ENCODE results near the gene CTU2. TPM values are rescaled to one million over a fixed set of nuclear protein-coding genes. Genes with fewer than 3 reads are reported as not detected.

The CTU2 gene
- total RNA-seq, 1 donor from 2014 or later: 32.1 TPM

GRCh38 chr16:88687254-88687576 is 19.1 kb upstream of the CTU2 start:
- H3K9me3 Mint-ChIP-seq: no peaks in the 10 kb centered on the region
- no peak for DNase-seq (ENCODE audit: low read depth, low spot score)
- TF ChIP-seq CTCF (conservative IDR thresholded peaks at IDR 0.05): no peak
- H3K27me3 Mint-ChIP-seq (ENCODE audit: low read depth): peaks cover 76% of the 10 kb centered on the region
- H3K4me3 Mint-ChIP-seq: no peak overlapping the region
- no peaks in the 10 kb centered on the region for H3K36me3 Mint-ChIP-seq (ENCODE audit: low read depth)
- no peak overlapping the region for H3K27ac Mint-ChIP-seq (ENCODE audit: unreplicated experiment)
- peaks cover 4% of the 10 kb centered on the region for H3K4me1 Mint-ChIP-seq

GRCh38 chr16:88687676-88688012 is 18.7 kb upstream of the CTU2 start:
- Mint-ChIP-seq H3K4me1 (no peaks in the 10 kb centered on the region), H3K27me3 (ENCODE audit: low read depth) (peaks cover 72% of the 10 kb centered on the region), H3K9me3 (no peaks in the 10 kb centered on the region), H3K36me3 (ENCODE audit: low read depth) (no peaks in the 10 kb centered on the region), H3K4me3 (no peak overlapping the region), H3K27ac (ENCODE audit: unreplicated experiment) (no peak overlapping the region)
- DNase-seq (ENCODE audit: low read depth, low spot score): no peak
- no peak for TF ChIP-seq CTCF (conservative IDR thresholded peaks at IDR 0.05)

- no peaks in the 10 kb centered on the region for H3K4me1 Mint-ChIP-seq
- H3K27ac Mint-ChIP-seq (ENCODE audit: unreplicated experiment): no peak overlapping the region
- H3K9me3 Mint-ChIP-seq: no peaks in the 10 kb centered on the region
- no peak for TF ChIP-seq CTCF (conservative IDR thresholded peaks at IDR 0.05)
- H3K4me3 Mint-ChIP-seq: no peak overlapping the region
- no peak for DNase-seq (ENCODE audit: low read depth, low spot score)
- H3K27me3 Mint-ChIP-seq (ENCODE audit: low read depth): peaks cover 69% of the 10 kb centered on the region
- no peaks in the 10 kb centered on the region for H3K36me3 Mint-ChIP-seq (ENCODE audit: low read depth)
These were observed 18.1 kb upstream of the CTU2 start for GRCh38 chr16:88688013-88688778.

GRCh38 chr16:88690341-88691128 is 15.8 kb upstream of the CTU2 start:
- Mint-ChIP-seq H3K36me3 (ENCODE audit: low read depth) (no peaks in the 10 kb centered on the region), H3K4me1 (no peaks in the 10 kb centered on the region), H3K27ac (ENCODE audit: unreplicated experiment) (peak overlapping the region; percentile 37), H3K27me3 (ENCODE audit: low read depth) (peaks cover 48% of the 10 kb centered on the region), H3K4me3 (no peak overlapping the region), H3K9me3 (no peaks in the 10 kb centered on the region)
- TF ChIP-seq CTCF (conservative IDR thresholded peaks at IDR 0.05): no peak
- DNase-seq (ENCODE audit: low read depth, low spot score): no peak

GRCh38 chr16:88691129-88691813 is 15.0 kb upstream of the CTU2 start:
- TF ChIP-seq CTCF (conservative IDR thresholded peaks at IDR 0.05): no peak
- no peak overlapping the region for H3K27ac Mint-ChIP-seq (ENCODE audit: unreplicated experiment)
- no peaks in the 10 kb centered on the region for H3K36me3 Mint-ChIP-seq (ENCODE audit: low read depth)

More at GRCh38 chr16:88691129-88691813, 15.0 kb upstream of the CTU2 start:
- H3K4me1 Mint-ChIP-seq: no peaks in the 10 kb centered on the region
- peaks cover 43% of the 10 kb centered on the region for H3K27me3 Mint-ChIP-seq (ENCODE audit: low read depth)
- no peak overlapping the region for H3K4me3 Mint-ChIP-seq
- DNase-seq (ENCODE audit: low read depth, low spot score): no peak
- no peaks in the 10 kb centered on the region for H3K9me3 Mint-ChIP-seq
